Upper lobe of left lung (tissue), 4 donors: ENCODE measurements around the gene STK25.

Experiments used
- POLR2A ChIP-seq, 4 donors: fragments of 450-650 bp; IDR thresholded peaks; one replicate each; pipeline ENCODE4 v1.5.1; 2016 to 2017; ENCODE audit warnings: antibody characterized with exemption in 4 of 4, mild to moderate bottlenecking in 2 of 4
- POLR2AphosphoS5 ChIP-seq, 2 donors: sonication (generic); formaldehyde crosslinking; IDR thresholded peaks; one replicate each; pipeline ENCODE4 v1.5.1; 2017; ENCODE audit warnings: antibody characterized with exemption in 2 of 2
- TF ChIP-seq, protein P1 (sequence below), 6 experiments: fragments of 450-650 bp in 4 of 6; fragments of 200-600 bp in 2 of 6; sonication (generic) in 2 of 6; IDR thresholded peaks; one replicate each; pipeline ENCODE4 v1.5.1; 2016 to 2019; ENCODE audit warnings: antibody characterized with exemption in 6 of 6

DNA sequence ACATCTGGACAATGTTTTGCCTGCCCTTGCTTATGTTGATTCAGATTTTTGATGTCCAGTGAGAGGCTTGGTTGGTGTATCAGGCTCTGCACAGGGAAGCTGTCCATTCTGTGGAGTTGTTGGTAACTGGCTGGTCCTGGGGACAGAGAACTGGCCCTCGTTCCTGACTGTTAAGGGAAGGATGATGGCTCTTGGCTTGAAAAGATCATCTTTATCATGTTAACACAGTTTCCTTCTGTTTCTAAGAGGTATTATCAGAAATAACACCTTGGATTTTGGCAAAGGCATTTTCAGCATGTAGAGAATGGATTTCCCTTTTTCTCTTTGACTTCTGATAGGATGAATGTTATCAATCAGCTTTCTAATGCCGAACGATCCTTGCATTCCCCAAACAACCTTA lies 19.3 kb downstream of the STK25 start:
- TF ChIP-seq POLR2A (IDR thresholded peaks at IDR 0.05): no peak
- TF ChIP-seq, protein P1, sequence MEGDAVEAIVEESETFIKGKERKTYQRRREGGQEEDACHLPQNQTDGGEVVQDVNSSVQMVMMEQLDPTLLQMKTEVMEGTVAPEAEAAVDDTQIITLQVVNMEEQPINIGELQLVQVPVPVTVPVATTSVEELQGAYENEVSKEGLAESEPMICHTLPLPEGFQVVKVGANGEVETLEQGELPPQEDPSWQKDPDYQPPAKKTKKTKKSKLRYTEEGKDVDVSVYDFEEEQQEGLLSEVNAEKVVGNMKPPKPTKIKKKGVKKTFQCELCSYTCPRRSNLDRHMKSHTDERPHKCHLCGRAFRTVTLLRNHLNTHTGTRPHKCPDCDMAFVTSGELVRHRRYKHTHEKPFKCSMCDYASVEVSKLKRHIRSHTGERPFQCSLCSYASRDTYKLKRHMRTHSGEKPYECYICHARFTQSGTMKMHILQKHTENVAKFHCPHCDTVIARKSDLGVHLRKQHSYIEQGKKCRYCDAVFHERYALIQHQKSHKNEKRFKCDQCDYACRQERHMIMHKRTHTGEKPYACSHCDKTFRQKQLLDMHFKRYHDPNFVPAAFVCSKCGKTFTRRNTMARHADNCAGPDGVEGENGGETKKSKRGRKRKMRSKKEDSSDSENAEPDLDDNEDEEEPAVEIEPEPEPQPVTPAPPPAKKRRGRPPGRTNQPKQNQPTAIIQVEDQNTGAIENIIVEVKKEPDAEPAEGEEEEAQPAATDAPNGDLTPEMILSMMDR (IDR thresholded peaks at IDR 0.05): no peak
- no peak for TF ChIP-seq POLR2AphosphoS5 (IDR thresholded peaks at IDR 0.05)
